Amygdala (tissue), 56 donors: ENCODE results near the gene ASMT.
"Not testable (repeated sequence)": the region's sequence is repeated elsewhere in the genome, so short reads cannot be mapped to it uniquely, and the experiment has no call there.

Experiments used
- DNase-seq, 56 donors: peaks; one replicate each; lab custom pipeline; 2025; lab: John Stamatoyannopoulos, UW

The ASMT gene

GRCh38 chrX:1596676-1597344 is 18.0 kb upstream of the ASMT start:
- peak in 1 of 56 donors; percentile 4 for DNase-seq

- no peak for DNase-seq
Observed at GRCh38 chrX:1597345-1598020, 17.4 kb upstream of the ASMT start.

DNA sequence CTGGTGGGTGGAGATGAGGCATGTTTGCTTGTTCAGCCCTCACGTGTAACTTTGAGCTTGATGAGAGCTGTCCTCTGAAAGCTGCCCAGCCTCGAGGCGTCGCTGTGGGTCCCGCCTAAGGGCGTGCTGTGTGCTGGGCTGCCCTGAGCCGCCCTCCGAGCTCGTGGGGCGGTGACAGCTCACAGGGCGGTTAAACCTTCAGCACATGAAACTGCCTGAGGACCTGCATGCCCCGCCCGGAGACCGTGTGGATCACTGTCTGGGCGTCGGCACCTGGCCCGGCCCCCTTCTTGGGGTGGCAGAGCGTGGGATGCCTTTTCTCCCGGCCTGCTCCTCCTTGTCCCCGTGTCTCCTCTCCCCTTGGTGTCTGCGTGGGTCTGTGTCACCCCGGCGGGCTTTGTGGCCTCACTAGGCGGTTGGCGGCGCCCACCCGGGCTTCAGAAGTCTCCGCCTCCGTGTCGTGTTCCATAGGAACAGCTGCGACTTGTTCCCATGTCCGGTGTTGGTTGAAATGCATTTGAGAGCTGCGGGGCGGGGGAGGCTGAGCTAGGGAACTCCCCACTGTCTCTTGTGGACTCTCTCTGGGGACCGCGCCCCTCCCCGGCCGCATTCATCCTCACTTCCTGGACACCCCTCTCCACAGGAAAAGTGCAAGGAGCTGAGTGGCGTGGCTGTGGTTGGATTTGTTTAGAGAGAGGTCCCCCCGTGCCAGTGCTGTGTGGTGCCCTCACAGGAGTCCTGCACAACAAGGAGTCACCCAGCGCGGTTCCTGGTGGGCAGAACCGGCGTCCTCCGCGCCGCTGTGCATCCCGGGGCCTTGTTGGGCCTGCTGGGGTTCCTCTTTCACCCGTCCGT is 16.6 kb upstream of the ASMT start:
- no peak for DNase-seq

GRCh38 chrX:1598876-1599790 is 15.7 kb upstream of the ASMT start:
- no peak for DNase-seq

DNA sequence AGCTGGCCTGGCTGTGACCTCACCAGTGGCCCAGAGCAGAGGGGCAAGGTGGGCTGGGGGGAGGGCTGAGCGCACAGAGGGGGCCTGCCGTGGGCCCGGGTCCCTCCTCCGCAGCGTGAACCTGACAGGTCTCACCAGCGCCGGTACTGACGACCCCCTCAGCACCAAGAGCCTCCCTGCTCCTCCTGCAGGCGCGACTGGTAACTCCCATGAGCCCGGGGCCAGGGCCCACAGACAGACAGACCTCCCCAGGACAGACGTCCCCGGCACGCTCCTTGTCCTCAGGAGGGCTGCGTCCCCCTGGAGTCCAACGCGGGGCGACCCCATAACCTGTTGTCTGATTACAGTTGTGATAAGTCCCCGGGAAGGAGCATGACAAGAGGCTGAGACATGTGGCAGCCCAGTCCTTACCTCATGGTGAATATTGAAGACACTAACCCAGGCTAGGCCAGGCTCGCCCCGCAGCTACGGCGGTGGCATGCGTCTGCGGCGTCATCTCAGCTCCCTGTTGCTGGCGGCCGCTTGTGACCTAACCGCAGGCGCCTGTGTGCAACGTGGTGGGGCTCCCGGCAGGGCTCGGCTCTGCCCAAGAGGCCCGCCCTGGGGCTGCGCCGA is 15.0 kb upstream of the ASMT start:
- no peak for DNase-seq

DNA sequence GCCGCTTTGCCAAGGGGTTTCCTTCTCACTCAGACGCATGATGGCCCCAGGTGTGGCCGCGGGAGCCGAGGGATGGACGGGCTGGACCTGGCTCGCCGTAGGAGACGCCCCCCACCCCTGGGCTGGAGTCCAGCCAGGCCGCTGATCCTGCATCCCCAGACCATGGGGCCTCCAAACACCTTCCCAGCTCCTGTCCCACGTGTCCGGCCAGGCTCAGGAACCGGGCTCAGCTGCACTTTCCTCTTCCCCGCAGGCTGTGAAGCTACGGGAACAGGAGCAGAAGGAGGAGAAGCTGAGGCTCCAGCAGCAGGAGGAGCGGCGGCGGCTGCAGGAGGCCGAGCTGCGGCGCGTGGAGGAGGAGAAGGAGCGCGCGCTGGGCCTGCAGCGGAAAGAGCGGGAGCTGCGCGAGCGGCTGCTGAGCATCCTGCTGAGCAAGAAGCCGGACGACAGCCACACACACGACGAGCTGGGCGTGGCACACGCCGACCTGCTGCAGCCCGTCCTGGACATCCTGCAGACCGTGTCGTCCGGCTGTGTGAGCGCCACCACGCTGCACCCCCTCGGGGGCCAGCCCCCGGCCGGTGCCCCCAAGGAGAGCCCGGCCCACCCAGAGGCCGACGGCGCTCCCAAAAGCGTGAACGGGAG is 14.3 kb upstream of the ASMT start:
- no peak for DNase-seq

GRCh38 chrX:1601051-1601767 is 13.7 kb upstream of the ASMT start:
- DNase-seq = no peak

DNA sequence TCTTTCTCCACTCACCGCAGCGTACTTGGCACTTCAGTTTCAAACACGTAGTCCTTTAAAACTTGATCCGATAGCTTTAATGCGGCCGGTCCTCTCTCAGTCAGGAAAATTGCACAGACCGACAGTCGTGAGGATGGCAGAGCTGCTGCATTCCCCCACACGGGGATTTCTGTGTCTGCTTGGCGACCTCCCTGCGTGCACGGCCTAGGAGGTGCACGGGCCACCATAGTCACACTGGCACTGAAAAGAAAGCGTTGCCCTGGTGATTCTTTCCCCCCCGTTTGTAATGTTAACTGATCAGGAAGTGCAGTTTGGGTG is 13.1 kb upstream of the ASMT start:
- no peak for DNase-seq

- no peak for DNase-seq
Observed at GRCh38 chrX:1602299-1602698, 12.6 kb upstream of the ASMT start.

DNA sequence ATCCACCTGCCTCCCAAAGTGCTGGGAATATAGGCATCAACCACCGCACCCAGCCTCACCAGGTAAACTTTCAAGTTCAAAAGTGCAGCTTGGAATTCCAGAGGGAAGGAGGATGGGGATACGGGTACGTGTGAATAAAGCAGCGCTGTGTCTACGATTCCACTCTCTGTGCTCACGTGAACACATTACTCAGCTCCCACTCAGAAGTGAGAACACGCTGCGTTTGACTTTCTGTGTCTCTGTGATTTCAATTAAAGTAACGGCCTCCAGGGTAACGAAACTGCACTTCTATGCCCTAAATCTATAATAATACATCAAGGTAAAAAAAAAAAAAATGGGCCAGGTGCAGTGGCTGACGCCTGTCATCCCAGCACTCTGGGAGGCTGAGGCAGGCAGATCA is 8.4 kb upstream of the ASMT start:
- no peak for DNase-seq

DNA sequence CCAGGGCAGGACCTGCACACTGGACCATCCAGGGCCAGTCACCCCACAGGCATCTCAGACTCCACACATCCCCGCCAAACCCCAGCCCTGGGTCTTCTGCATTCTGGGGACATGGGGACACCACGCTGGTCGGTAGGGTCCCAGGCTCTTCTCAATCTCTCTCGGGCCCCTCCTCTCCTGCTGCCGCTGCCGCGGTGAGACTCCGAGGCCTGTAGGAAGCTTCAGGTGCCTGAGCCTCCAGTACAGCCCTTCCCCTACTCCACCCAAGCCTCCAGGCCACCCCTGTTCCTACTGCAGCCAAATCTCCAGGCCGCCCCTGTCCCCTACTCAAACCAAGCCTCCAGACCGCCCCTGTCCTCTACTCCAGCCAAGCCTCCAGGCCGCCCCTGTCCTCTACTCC is 5.5 kb upstream of the ASMT start:
- DNase-seq = no peak

DNA sequence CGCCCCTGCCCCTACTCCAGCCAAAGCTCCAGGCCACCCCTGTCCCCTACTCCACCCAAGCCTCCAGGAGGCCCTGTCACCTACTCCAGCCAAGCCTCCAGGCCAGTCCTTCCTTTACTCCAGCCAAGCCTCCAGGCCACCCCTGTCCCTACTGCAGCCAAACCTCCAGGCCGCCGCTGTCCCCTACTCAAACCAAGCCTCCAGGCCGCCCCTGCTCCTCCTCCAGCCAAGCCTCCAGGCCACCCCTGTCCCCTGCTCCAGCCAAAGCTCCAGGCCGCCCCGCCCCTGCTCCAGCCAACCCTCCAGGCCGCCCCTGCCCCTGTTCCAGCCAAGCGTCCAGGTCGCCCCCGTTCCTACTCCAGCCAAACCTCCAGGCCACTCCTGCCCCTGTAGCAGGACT is 5.1 kb upstream of the ASMT start:
- no peak for DNase-seq

- no peak for DNase-seq
Observed at GRCh38 chrX:1610166-1610565, 4.7 kb upstream of the ASMT start.

DNA sequence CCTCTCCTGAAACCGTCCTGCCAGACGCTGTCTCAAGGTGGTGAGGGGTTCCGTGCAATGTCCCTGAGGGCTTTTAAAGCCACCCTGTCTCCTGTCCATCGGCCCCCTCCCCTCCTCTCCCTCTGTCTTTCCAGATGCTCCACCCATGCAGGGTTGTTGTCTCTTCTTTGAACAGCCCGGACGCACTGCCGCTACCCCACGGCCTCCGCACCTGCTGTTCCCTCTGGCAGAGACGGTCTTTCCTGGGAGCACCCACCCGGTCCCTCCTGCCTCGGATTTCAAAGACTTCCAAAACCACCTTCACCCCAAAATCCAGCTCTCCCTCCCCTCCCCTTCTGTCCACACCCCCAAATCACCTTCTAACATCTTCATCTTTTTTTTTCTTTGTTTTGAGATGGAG is 4.1 kb upstream of the ASMT start:
- DNase-seq = no peak

DNA sequence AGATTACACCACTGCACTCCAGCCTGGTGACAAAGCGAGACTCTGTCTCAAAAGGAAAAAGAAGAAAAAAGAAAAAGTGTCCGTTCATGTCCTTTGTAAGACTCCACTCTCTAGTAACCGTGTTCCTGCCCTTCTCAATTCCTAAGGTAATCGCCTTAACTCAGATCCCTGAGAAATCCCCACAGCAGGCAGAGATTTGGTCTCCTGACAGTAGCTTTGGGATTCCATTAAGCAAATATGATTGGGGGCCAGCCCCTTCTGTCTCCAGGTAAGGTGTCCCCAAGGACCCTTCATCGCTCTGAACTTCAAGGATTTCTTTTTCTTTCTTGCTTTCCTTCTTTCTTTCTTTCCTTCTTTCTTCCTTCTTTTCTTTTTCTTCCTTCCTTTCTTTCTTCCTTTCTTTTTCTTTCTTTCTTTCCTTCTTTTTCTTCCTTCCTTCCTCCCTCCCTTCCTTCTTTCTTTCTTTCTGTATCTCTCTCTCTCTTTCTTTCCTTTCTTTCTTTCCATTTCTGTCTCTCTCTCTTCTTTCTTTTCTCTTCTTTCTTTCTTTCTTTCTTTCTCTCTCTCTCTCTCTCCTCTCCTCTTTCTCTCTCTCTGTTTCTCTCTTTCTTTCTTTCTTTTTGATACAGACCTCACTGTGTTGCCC is 2.1 kb upstream of the ASMT start:
- no peak for DNase-seq

DNA sequence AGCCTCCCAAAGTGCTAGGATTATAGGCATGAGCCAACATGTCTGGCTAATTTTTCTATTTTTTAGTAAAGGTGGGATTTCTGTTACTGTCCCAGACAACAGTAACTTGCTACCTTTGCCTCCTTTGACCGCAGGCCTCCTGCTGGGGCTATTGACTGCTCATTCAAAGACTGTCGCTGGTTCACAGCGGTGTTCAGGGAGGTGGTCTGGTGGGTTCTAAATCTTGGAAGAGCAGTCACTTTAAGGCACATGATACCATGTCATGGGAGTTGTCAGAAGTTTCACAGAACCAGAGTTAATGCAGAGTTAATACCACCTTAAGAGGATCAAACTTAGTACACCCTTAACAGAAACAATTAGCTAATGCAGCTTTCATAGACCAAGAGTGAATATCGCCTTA is 3.8 kb downstream of the ASMT start:
- no peak for DNase-seq

DNA sequence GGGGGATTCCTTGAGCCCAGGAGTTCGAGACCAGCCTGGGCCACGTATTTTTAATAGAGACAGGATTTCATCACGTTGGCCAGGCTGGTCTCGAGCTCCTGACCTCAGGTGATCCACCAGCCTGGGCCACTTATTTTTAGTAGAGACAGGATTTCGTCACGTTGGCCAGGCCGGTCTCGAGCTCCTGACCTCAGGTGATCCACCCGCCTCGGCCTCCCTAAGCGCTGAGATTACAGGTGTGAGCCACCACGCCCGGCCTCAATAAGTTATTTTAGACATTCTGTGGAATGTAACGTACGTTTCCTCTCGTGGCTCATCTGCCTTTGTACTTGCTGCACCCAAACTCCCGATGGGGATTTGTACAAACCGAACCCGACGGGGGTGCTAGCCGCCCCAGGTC is 8.8 kb downstream of the ASMT start:
- no peak for DNase-seq

DNA sequence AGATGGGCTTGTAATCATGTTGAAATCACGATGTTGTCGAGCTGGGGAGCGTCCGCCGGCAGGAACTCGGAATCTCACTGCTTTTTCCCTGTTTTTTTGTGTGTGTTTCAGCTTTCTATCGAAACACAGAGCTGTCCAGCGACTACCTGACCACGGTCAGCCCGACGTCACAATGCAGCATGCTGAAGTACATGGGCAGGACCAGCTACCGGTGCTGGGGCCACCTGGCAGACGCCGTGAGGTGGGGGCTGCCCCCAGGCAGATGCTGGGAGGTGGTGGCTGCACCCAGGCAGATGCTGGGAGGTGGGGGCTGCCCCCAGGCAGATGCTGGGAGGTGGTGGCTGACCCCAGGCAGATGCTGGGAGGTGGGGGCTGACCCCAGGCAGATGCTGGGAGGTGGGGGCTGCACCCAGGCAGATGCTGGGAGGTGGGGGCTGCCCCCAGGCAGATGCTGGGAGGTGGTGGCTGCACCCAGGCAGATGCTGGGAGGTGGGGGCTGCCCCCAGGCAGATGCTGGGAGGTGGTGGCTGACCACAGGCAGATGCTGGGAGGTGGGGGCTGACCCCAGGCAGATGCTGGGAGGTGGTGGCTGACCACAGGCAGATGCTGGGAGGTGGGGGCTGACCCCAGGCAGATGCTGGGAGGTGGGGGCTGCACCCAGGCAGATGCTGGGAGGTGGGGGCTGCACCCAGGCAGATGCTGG is 9.4 kb downstream of the ASMT start:
- not testable (repeated sequence) for DNase-seq
